ENCODE results near the gene RSAD1.

DNA sequence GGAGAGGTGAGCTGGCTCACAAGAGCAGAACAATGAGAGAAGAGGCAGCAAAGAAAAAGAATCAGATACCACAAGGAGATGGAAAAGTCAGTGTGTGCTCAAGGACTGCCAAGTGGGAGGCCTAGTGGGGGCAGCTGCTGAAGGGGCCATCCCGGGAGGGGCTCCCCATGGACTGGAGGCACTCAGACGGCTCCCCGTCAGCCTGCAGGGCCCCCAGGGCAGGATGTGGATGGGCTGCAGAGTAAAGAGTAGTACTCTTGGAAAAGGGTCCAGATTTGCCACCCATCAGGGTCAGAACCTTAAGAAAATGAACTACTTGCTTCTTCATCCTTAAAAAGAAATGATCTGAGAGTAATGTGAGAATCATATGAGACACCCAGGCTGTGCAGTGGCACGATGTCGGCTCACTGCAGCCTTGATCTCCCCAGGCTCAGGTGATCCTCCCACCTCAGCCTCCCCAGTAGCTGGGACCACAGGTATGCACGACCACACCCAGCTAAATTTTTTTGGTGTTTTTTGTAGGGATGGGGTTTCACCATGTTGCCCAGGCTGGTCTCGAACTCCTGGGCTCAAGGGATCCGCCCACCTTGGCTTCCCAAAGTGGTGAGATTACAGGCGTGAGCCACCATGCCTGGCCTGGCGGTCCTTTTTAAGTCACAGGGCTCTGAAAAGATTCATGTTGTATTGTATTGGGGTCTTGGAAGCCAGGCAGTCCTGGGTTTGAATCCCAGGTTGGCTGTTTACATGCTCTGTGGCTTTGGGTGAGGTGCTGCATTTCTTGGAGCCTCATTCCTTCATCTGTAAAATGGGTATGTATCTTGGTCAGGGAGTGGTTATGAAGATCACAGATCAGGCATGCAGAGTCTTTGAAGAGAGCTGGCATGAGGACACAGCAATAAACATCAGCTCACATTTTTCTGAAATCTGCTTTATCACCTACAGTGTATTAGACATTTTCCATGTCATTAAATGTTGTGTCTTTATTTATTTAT lies 37.5 kb upstream of the RSAD1 start:
- TF ChIP-seq, protein P1, sequence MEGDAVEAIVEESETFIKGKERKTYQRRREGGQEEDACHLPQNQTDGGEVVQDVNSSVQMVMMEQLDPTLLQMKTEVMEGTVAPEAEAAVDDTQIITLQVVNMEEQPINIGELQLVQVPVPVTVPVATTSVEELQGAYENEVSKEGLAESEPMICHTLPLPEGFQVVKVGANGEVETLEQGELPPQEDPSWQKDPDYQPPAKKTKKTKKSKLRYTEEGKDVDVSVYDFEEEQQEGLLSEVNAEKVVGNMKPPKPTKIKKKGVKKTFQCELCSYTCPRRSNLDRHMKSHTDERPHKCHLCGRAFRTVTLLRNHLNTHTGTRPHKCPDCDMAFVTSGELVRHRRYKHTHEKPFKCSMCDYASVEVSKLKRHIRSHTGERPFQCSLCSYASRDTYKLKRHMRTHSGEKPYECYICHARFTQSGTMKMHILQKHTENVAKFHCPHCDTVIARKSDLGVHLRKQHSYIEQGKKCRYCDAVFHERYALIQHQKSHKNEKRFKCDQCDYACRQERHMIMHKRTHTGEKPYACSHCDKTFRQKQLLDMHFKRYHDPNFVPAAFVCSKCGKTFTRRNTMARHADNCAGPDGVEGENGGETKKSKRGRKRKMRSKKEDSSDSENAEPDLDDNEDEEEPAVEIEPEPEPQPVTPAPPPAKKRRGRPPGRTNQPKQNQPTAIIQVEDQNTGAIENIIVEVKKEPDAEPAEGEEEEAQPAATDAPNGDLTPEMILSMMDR (IDR thresholded peaks at IDR 0.05) = no peak
- no peak for TF ChIP-seq POLR2AphosphoS5 (IDR thresholded peaks at IDR 0.05)
- no peak for TF ChIP-seq POLR2A (IDR thresholded peaks at IDR 0.05)
- TF ChIP-seq EP300 (IDR thresholded peaks at IDR 0.05) = no peak

Data from suprapubic skin (tissue), 4 donors.